Measurements from ENCODE around the gene ENO3. TPM values are rescaled to one million over a fixed set of nuclear protein-coding genes. Genes with fewer than 3 reads are reported as not detected.
"Not testable (repeated sequence)": the region's sequence is repeated elsewhere in the genome, so short reads cannot be mapped to it uniquely, and the experiment has no call there.

ENO3 gene
- total RNA-seq, 2 experiments from 2014 or later, result 14.6 to 79.4 TPM

DNA sequence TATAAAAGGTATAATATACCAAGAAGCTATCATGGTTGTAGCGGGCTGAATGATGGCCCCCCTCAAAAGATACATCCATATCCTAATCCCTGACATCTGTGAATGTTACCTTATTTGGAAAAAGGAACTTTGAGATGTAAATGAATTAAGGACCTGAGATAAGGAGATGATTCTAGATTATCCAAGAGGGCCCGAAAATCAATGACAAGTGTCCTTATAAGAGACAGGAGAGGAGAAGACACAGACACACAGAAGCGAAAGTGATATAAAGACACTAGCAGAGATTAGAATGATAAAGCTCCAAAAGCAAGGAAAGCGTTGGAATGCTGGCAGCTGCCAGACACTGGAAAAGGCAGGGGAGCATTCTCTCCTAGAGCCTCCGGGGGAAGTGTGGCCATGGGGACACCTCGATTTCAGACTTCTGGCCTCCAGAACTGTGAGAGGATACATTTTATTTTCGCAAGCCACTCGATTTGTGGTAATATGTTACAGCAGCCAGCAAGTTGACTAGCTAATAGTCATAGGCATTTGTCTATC lies 31.3 kb upstream of the ENO3 start:
- ChIA-PET CTCF (ENCODE audit: unreplicated experiment) (no interaction called here), POLR2A (no interaction called here)
- H3K27ac ChIP-seq (ENCODE audit: low read depth, low read length, poor library complexity, severe bottlenecking), result no peak overlapping the region
- no peak overlapping the region for H3K4me3 ChIP-seq (ENCODE audit: low read depth, low read length, poor library complexity, severe bottlenecking)
- no peak for DNase-seq (ENCODE audit: low spot score)
- H3K36me3 ChIP-seq (ENCODE audit: insufficient read depth, low read length), result no peaks in the 10 kb centered on the region
- no peak overlapping the region for H2AFZ ChIP-seq (ENCODE audit: low read length)
- H3K4me2 ChIP-seq (ENCODE audit: low read length), result no peak overlapping the region
- H3K9me2 ChIP-seq (ENCODE audit: insufficient read depth, low read length), result no peaks in the 10 kb centered on the region
- intact Hi-C loops (cut with micrococcal nuclease; ENCODE audit: unreplicated experiment), result no loop called here
- no peaks in the 10 kb centered on the region for H4K20me1 ChIP-seq (ENCODE audit: insufficient read depth, low read length)
- H3K79me2 ChIP-seq (ENCODE audit: insufficient read depth, low read depth, low read length), result no peaks in the 10 kb centered on the region
- H3K4me1 ChIP-seq (ENCODE audit: insufficient read depth, low read length, poor library complexity, severe bottlenecking), result no peaks in the 10 kb centered on the region
- H3K9me3 ChIP-seq (ENCODE audit: low read length), result no peaks in the 10 kb centered on the region
- no TSS peak for BruUV-seq (replicated peaks)
- TF ChIP-seq, protein P1, sequence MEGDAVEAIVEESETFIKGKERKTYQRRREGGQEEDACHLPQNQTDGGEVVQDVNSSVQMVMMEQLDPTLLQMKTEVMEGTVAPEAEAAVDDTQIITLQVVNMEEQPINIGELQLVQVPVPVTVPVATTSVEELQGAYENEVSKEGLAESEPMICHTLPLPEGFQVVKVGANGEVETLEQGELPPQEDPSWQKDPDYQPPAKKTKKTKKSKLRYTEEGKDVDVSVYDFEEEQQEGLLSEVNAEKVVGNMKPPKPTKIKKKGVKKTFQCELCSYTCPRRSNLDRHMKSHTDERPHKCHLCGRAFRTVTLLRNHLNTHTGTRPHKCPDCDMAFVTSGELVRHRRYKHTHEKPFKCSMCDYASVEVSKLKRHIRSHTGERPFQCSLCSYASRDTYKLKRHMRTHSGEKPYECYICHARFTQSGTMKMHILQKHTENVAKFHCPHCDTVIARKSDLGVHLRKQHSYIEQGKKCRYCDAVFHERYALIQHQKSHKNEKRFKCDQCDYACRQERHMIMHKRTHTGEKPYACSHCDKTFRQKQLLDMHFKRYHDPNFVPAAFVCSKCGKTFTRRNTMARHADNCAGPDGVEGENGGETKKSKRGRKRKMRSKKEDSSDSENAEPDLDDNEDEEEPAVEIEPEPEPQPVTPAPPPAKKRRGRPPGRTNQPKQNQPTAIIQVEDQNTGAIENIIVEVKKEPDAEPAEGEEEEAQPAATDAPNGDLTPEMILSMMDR (conservative IDR thresholded peaks at IDR 0.05; ENCODE audit: low read length), result no peak
- no peak for TF ChIP-seq EZH2phosphoT487 (IDR thresholded peaks at IDR 0.05; ENCODE audit: borderline replicate concordance, low read depth, low read length)

DNA sequence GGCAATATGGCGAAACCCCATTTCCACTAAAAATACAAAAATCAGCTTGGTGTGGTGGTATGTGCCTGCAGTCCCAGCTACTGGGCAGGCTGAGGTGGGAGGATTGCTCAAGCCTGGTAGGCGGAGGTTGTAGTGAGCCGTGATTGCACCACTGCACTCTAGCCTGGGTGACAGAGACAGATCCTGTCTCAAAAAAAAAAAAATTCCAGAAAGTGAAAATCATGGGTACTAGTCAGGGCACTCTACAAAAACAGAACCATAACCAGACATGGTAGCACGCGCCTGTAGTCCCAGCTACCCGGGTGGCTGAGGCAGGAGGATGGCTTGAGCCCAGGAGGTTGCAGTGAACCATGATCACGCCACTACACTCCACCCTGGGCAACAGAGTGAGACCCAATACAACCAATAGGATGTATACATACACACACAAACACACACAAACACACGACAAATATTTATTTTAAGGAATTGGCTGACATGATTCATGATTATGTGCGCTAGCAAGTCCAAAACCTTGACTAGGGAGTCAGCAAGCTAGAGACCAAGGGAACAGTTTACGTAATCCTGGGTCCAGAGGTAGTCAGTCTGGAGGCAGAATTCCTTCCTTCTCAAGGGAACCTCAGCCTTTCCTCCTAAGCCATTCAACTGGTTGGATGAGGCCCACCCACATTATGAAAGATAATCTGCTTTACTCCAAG lies 30.4 kb upstream of the ENO3 start:
- no peaks in the 10 kb centered on the region for H3K4me1 ChIP-seq (ENCODE audit: insufficient read depth, low read length, poor library complexity, severe bottlenecking)
- ChIA-PET POLR2A (no interaction called here), CTCF (ENCODE audit: unreplicated experiment) (no interaction called here)
- BruUV-seq (replicated peaks), result no TSS peak
- H3K36me3 ChIP-seq (ENCODE audit: insufficient read depth, low read length), result no peaks in the 10 kb centered on the region
- H3K9me2 ChIP-seq (ENCODE audit: insufficient read depth, low read length), result no peaks in the 10 kb centered on the region
- H3K27ac ChIP-seq (ENCODE audit: low read depth, low read length, poor library complexity, severe bottlenecking), result no peak overlapping the region
- TF ChIP-seq, protein P1 (conservative IDR thresholded peaks at IDR 0.05; ENCODE audit: low read length), result no peak
- TF ChIP-seq EZH2phosphoT487 (IDR thresholded peaks at IDR 0.05; ENCODE audit: borderline replicate concordance, low read depth, low read length), result no peak
- H3K9me3 ChIP-seq (ENCODE audit: low read length), result no peaks in the 10 kb centered on the region
- no peaks in the 10 kb centered on the region for H3K79me2 ChIP-seq (ENCODE audit: insufficient read depth, low read depth, low read length)
- H4K20me1 ChIP-seq (ENCODE audit: insufficient read depth, low read length), result no peaks in the 10 kb centered on the region
- H2AFZ ChIP-seq (ENCODE audit: low read length), result no peak overlapping the region
- no peak overlapping the region for H3K4me3 ChIP-seq (ENCODE audit: low read depth, low read length, poor library complexity, severe bottlenecking)
- H3K4me2 ChIP-seq (ENCODE audit: low read length), result no peak overlapping the region
- no peak for DNase-seq (ENCODE audit: low spot score)
- intact Hi-C loops (cut with micrococcal nuclease; ENCODE audit: unreplicated experiment), result no loop called here

DNA sequence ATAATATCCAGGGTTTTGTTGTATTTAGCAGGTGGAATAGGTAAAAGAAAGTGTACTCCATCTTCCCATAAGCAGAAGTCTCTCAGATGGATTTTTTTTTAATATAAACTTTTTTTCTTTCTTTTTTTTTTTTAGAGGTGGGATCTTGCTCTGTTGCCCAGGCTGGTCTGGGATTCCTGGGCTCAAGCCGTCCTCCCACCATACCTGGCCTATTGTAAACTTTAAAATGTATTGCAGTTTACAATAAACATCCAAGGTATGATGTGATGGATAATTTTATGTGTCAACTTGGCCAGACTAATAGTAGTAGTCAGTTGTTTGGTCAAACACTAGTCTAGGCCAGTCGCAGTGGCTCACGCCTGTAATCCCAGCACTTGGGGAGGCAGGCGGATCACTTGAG lies 29.6 kb upstream of the ENO3 start:
- no peak for DNase-seq (ENCODE audit: low spot score)
- TF ChIP-seq EZH2phosphoT487 (IDR thresholded peaks at IDR 0.05; ENCODE audit: borderline replicate concordance, low read depth, low read length), result no peak
- TF ChIP-seq, protein P1 (conservative IDR thresholded peaks at IDR 0.05; ENCODE audit: low read length), result no peak
- no peaks in the 10 kb centered on the region for H4K20me1 ChIP-seq (ENCODE audit: insufficient read depth, low read length)
- no peaks in the 10 kb centered on the region for H3K4me1 ChIP-seq (ENCODE audit: insufficient read depth, low read length, poor library complexity, severe bottlenecking)
- no peaks in the 10 kb centered on the region for H3K9me2 ChIP-seq (ENCODE audit: insufficient read depth, low read length)
- intact Hi-C loops (cut with micrococcal nuclease; ENCODE audit: unreplicated experiment), result no loop called here
- CTCF ChIA-PET (ENCODE audit: unreplicated experiment), result no interaction called here
- H3K4me2 ChIP-seq (ENCODE audit: low read length), result no peak overlapping the region
- no peaks in the 10 kb centered on the region for H3K79me2 ChIP-seq (ENCODE audit: insufficient read depth, low read depth, low read length)
- no TSS peak for BruUV-seq (replicated peaks)
- POLR2A ChIA-PET, result no interaction called here
- H3K4me3 ChIP-seq (ENCODE audit: low read depth, low read length, poor library complexity, severe bottlenecking), result no peak overlapping the region
- H3K27ac ChIP-seq (ENCODE audit: low read depth, low read length, poor library complexity, severe bottlenecking), result no peak overlapping the region
- H3K9me3 ChIP-seq (ENCODE audit: low read length), result no peaks in the 10 kb centered on the region
- no peaks in the 10 kb centered on the region for H3K36me3 ChIP-seq (ENCODE audit: insufficient read depth, low read length)
- H2AFZ ChIP-seq (ENCODE audit: low read length), result no peak overlapping the region

DNA sequence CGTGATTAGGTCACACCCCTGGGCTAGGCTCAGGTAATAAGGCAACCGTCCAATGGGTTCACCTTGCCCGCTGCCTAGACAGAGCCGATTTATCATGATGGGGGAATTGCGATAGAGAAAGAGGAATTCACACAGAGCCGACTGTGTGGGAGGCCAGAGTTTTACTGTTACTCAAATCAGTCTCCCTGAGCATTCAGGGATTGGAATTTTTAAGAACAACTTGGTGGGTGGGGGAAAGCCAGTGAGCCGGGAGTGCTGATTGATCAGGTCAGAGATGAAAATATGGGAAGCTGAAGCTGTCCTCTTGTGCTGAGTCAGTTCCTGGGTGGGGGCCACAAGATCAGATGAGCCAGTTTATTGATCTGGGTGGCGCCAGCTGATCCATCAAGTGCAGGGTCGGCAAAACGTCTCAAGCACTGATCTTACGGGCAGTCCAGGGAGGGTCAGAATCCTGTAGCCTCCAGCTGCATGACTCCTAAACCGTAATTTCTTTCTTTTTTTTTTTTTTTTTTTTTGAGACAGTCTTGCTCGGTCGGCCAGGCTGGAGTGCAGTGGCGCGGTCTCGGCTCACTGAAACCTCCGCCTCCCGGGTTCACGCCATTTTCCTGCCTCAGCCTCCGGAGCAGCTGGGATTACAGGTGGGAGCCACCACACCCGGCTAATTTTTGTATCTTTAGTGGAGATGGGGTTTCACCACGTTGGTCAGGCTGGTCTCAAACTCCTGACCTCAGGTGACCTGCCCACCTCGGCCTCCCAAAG lies 24.2 kb upstream of the ENO3 start:
- H2AFZ ChIP-seq (ENCODE audit: low read length); H4K20me1 ChIP-seq (ENCODE audit: insufficient read depth, low read length); H3K4me2 ChIP-seq (ENCODE audit: low read length); H3K4me1 ChIP-seq (ENCODE audit: insufficient read depth, low read length, poor library complexity, severe bottlenecking); BruUV-seq (replicated peaks); H3K27ac ChIP-seq (ENCODE audit: low read depth, low read length, poor library complexity, severe bottlenecking); H3K4me3 ChIP-seq (ENCODE audit: low read depth, low read length, poor library complexity, severe bottlenecking); CTCF ChIA-PET (ENCODE audit: unreplicated experiment); DNase-seq (ENCODE audit: low spot score); H3K9me2 ChIP-seq (ENCODE audit: insufficient read depth, low read length); intact Hi-C loops (cut with micrococcal nuclease; ENCODE audit: unreplicated experiment); H3K9me3 ChIP-seq (ENCODE audit: low read length); H3K79me2 ChIP-seq (ENCODE audit: insufficient read depth, low read depth, low read length): not testable (repeated sequence)
- POLR2A ChIA-PET, result interaction anchor here (0.7 kb wide), 1 partner anchor 349 kb away, joined by 3 read pairs; no protein-coding TSS in a partner anchor
- H3K36me3 ChIP-seq (ENCODE audit: insufficient read depth, low read length), result peaks cover 14% of the 10 kb centered on the region

Measured in OCI-LY7 (cell line).